Activated CD4-positive, alpha-beta T cell treated with anti-CD3 and anti-CD28 coated beads, Interleukin-2, amount 10 ng/mL, durations not matched to agents 7 days and 5 days (primary cell): ENCODE results near the gene TMC3. TPM values are rescaled to one million over a fixed set of nuclear protein-coding genes. Genes with fewer than 3 reads are reported as not detected.

Experiments
- CTCF ChIA-PET: fragments of 350-600 bp; sonication (Branson Sonifier 250); formaldehyde crosslinking; loops from one replicate; lab custom pipeline; 2021; ENCODE audit warnings: antibody characterized with exemption; lab: Charles Lee
- POLR2A ChIA-PET: fragments of 350-600 bp; sonication (Branson Sonifier 250); formaldehyde crosslinking; loops from one replicate; lab custom pipeline; 2021; ENCODE audit warnings: antibody characterized with exemption; lab: Charles Lee
- DNase-seq: peaks from one replicate; pipeline ENCODE4 v3.0.0-alpha.2; 2020
- H3K27ac Mint-ChIP-seq: one replicate; pipeline ENCODE4 v1.8.0; 2021; ENCODE audit warnings: mild to moderate bottlenecking, moderate library complexity, mixed read lengths
- H3K27me3 Mint-ChIP-seq: one replicate; pipeline ENCODE4 v1.8.0; 2021; ENCODE audit warnings: mixed read lengths
- H3K36me3 Mint-ChIP-seq: one replicate; pipeline ENCODE4 v1.8.0; 2021; ENCODE audit warnings: low read depth, mixed read lengths
- H3K4me1 Mint-ChIP-seq: one replicate; pipeline ENCODE4 v1.8.0; 2021; ENCODE audit warnings: mixed read lengths
- H3K4me3 Mint-ChIP-seq: one replicate; pipeline ENCODE4 v1.8.0; 2021; ENCODE audit warnings: mild to moderate bottlenecking, moderate library complexity, mixed read lengths
- H3K9me3 Mint-ChIP-seq: one replicate; pipeline ENCODE4 v1.8.0; 2021; ENCODE audit warnings: mixed read lengths
- total RNA-seq, 2 experiments: library from RNA; stranded (reverse); gene quantifications; one replicate each; pipeline ENCODE4 v1.2.3, GENCODE V29; 2021

Gene TMC3
- total RNA-seq, 2 experiments from 2014 or later: not detected

DNA sequence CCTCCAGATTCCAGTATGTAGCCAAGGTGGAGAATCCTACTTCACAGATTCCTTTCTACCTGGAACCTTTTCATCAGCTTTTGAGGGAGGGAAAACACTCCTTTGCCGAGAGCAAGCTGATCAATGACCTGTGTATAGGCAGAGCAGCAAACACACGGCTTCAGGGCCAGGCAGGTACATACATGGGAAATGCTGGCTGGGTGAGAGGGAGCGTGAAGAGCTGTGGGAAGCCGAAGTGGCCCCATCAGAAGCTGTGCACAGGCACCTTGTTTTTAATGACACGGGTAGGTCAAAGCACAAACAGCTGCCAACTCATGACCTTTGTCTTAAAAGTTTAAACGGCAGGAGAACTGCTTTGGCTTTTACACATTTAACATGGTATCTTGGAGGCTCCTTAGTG is 75.4 kb downstream of the TMC3 start:
- Mint-ChIP-seq H3K4me1 (peaks cover 59% of the 10 kb centered on the region), H3K4me3 (peak overlapping the region; percentile 98), H3K36me3 (peaks cover 78% of the 10 kb centered on the region), H3K27me3 (no peaks in the 10 kb centered on the region), H3K27ac (peak overlapping the region; percentile 97), H3K9me3 (no peaks in the 10 kb centered on the region)
- POLR2A ChIA-PET: interaction anchor here (0.8 to 1.1 kb wide), 2 partner anchors 10 to 11 kb away, joined by 3 read pairs; no protein-coding TSS in a partner anchor
- DNase-seq: no peak
- CTCF ChIA-PET: interaction anchor here (0.5 to 1.9 kb wide), 3 partner anchors 17 to 30 kb away, joined by 3 to 4 read pairs (median 3); no protein-coding TSS in a partner anchor

DNA sequence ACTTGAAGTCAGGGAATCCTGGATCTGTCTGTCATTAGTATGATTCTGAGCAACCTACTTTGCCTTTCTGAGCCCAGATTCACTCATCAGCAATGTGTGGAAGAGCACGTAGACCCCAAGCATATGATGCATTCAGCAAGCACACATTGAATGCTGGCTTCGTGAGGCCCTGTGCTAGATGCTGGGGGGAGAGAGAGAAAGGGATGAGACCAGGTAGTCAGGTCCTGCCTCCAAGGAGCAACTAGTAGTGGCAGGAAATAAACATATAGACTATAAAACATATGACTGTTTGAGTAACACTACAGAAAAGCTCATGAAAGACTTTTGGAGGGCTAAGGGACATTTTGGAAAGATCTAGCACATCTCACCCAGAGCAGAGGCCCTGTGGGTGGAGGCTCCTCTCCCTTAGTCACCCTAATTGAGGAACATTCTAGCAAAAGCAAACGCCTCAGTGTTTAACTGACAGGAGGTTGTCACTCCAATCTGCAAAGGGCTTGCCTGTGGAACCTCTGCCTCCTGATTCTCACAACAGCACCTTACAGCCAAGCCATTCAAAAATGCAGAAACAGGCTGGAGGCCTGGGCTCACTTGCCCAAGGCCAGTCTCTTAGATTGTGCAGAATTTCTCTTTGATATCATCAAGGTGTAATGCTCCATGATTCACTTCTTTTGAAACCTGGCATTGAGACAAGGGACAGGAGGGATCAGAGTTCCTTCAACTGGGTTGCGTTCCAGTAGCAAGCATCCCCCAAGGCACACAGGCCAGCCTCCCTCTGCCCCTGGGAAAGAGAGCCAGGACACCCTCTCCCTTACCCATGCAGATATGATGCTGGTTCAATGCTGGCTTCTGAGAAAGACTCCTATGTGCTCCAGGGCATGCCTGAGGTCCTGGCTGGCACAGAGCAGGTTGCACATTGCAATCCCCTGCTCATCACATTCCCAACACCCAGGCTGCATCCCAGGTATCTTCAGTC is 76.1 kb downstream of the TMC3 start:
- CTCF ChIA-PET: interaction anchor here (0.5 to 2.2 kb wide), 6 partner anchors 18 to 31 kb away, joined by 3 to 9 read pairs (median 4); partner anchors contain the start of gene STARD5
- POLR2A ChIA-PET: interaction anchor here (1.1 kb wide), 1 partner anchor 10 kb away, joined by 3 read pairs; no protein-coding TSS in a partner anchor
- Mint-ChIP-seq H3K27ac (peak overlapping the region; percentile 97), H3K4me1 (peaks cover 59% of the 10 kb centered on the region), H3K27me3 (no peaks in the 10 kb centered on the region), H3K9me3 (no peaks in the 10 kb centered on the region), H3K36me3 (peaks cover 71% of the 10 kb centered on the region), H3K4me3 (peak overlapping the region; percentile 98)
- no peak for DNase-seq

DNA sequence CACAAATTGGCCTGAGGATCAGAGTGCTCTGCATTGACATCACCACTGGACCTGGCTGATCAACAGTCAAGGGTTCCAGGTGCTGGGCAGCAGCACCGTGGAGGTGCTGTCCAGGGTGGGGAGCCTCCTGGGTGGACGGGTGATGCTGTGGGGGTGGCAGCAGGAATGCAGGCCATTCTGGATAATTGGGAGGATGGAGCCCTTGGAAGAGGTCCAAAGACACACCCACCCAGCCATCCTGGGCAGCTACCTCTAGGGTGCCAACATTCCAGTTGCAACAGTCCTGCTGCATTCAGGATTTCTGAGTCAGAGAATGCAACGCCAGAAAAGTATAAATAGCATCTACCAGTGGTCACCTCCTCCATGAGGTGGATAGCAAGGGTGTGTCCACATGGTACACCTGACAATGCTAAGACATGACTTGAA is 76.9 kb downstream of the TMC3 start:
- H3K27me3 Mint-ChIP-seq: no peaks in the 10 kb centered on the region
- H3K9me3 Mint-ChIP-seq: no peaks in the 10 kb centered on the region
- H3K4me3 Mint-ChIP-seq: peak overlapping the region; percentile 98
- no peak for DNase-seq
- ChIA-PET POLR2A (interaction anchor here (0.6 to 0.9 kb wide), 3 partner anchors 11 to 14 kb away, joined by 3 read pairs; no protein-coding TSS in a partner anchor), CTCF (interaction anchor here (0.9 to 2.2 kb wide), 5 partner anchors 12 to 39 kb away, joined by 3 to 9 read pairs (median 4); partner anchors contain the start of gene STARD5)
- peak overlapping the region; percentile 97 for H3K27ac Mint-ChIP-seq
- peaks cover 59% of the 10 kb centered on the region for H3K4me1 Mint-ChIP-seq
- H3K36me3 Mint-ChIP-seq: peaks cover 66% of the 10 kb centered on the region

DNA sequence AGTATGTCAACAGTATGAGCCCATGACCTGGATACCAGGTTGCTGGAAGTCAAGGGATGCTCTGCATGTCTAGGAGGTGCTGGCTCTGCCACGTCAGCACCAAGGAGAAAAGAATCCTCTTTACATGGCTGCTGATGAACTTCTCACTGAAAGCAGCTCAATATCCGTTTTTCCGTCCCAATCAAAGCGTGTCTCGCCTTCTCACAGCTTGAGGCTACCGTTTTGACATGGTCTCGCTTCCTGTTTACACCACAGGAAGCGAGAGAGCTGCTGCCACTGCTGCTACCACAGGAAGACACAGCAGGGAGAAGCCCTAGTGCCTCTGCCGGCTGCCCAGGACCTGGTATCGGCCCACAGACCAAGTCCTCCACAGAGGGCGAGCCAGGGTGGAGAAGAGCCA is 77.3 kb downstream of the TMC3 start:
- ChIA-PET CTCF (interaction anchor here (0.7 to 2.2 kb wide), 7 partner anchors 9 to 40 kb away, joined by 3 to 9 read pairs (median 4); partner anchors contain the start of gene STARD5), POLR2A (interaction anchor here (0.6 to 0.9 kb wide), 3 partner anchors 11 to 14 kb away, joined by 3 read pairs; no protein-coding TSS in a partner anchor)
- H3K4me3 Mint-ChIP-seq: peak overlapping the region; percentile 98
- peak overlapping the region; percentile 97 for H3K27ac Mint-ChIP-seq
- H3K36me3 Mint-ChIP-seq: peaks cover 61% of the 10 kb centered on the region
- peak; percentile 88 for DNase-seq
- no peaks in the 10 kb centered on the region for H3K9me3 Mint-ChIP-seq
- H3K27me3 Mint-ChIP-seq: no peaks in the 10 kb centered on the region
- H3K4me1 Mint-ChIP-seq: peaks cover 59% of the 10 kb centered on the region

DNA sequence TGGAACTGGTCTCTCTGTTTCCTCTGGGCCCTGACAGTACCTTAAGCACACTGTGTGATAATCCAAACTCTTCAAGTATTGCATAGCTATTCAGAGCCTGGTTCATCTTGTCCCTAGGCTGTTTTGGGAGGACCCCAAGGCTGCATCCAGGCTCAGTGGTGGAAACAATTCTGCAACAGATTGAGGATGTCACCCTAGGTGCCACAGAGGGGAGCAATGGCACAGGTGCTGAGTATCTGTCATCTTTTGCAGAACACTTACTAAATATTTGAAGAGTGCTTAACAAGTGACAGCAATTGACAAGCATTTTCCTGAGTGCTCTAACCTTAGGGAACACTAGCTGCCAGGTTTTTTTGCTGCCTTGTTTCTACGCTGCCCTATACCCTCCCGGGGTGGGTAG is 77.8 kb downstream of the TMC3 start:
- ChIA-PET POLR2A (interaction anchor here (0.9 kb wide), 2 partner anchors 12 to 13 kb away, joined by 3 read pairs; no protein-coding TSS in a partner anchor), CTCF (interaction anchor here (0.7 to 2.2 kb wide), 7 partner anchors 9 to 40 kb away, joined by 3 to 9 read pairs (median 4); partner anchors contain the start of gene STARD5)
- peaks cover 56% of the 10 kb centered on the region for H3K36me3 Mint-ChIP-seq
- DNase-seq: no peak
- peaks cover 60% of the 10 kb centered on the region for H3K4me1 Mint-ChIP-seq
- peak overlapping the region; percentile 97 for H3K27ac Mint-ChIP-seq
- H3K9me3 Mint-ChIP-seq: no peaks in the 10 kb centered on the region
- peak overlapping the region; percentile 98 for H3K4me3 Mint-ChIP-seq
- no peaks in the 10 kb centered on the region for H3K27me3 Mint-ChIP-seq

DNA sequence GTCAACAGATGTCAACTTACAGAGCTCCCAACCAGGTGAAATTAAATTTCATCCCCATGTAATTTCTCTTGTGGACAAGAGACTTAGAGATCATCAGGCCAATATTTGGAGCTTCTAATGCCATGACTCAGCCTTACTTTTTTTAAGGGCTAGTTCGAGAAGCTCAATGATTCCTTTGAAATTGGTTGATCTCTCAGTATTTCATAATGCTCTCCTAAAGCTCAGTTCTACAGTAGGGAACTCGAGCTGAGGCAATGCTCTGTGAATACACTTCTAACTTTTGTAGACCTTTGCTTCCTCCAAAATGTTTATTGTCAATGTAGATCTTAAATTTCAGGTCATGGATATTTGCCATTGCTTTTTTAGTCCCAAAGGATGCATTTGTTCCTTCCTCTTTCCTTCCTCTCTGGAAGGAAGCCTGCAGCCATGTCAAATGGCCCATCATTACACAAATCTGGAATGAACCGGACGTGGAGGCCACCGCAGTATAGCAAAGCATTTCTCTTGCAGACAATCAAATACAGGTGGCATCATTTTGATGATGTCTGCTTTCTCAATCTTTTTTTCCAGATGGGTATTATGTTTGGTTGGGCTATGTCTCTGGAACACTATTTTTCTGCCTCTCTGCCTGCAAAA is 78.4 kb downstream of the TMC3 start:
- Mint-ChIP-seq H3K4me1 (peaks cover 62% of the 10 kb centered on the region), H3K27ac (peak overlapping the region; percentile 97), H3K9me3 (no peaks in the 10 kb centered on the region), H3K4me3 (peak overlapping the region; percentile 98), H3K27me3 (no peaks in the 10 kb centered on the region), H3K36me3 (peaks cover 53% of the 10 kb centered on the region)
- no peak for DNase-seq
- CTCF ChIA-PET: interaction anchor here (0.9 to 2.2 kb wide), 5 partner anchors 9 to 29 kb away, joined by 3 to 9 read pairs (median 3); no protein-coding TSS in a partner anchor
- POLR2A ChIA-PET: interaction anchor here (1.1 kb wide), 1 partner anchor 28 kb away, joined by 3 read pairs; the partner anchor contains the start of gene STARD5

DNA sequence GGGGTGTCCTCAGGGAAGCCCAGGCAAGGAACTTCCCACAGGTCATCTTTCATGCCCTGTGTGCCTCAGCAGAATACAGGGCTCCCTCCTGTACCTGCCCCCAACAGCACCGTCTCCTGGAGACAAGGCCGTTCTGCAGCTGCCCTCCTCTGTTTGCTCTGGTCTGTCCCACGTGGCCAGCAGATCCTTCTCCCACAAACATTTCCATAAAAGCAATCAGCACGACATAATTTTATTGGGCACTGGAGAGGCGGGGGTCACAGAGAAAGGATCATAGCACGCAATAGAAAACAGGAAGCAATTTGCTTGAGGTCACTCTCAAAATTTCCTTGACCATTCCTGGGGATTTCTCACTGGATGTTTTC is 79.5 kb downstream of the TMC3 start:
- H3K27me3 Mint-ChIP-seq: no peaks in the 10 kb centered on the region
- H3K4me3 Mint-ChIP-seq: peak overlapping the region; percentile 98
- no peaks in the 10 kb centered on the region for H3K9me3 Mint-ChIP-seq
- peak overlapping the region; percentile 97 for H3K27ac Mint-ChIP-seq
- CTCF ChIA-PET: interaction anchor here (0.6 to 5.3 kb wide), 9 partner anchors 7 to 1905 kb away, joined by 3 to 27 read pairs (median 4); no protein-coding TSS in a partner anchor
- H3K4me1 Mint-ChIP-seq: peaks cover 68% of the 10 kb centered on the region
- peaks cover 42% of the 10 kb centered on the region for H3K36me3 Mint-ChIP-seq
- no peak for DNase-seq
- POLR2A ChIA-PET: no interaction called here

DNA sequence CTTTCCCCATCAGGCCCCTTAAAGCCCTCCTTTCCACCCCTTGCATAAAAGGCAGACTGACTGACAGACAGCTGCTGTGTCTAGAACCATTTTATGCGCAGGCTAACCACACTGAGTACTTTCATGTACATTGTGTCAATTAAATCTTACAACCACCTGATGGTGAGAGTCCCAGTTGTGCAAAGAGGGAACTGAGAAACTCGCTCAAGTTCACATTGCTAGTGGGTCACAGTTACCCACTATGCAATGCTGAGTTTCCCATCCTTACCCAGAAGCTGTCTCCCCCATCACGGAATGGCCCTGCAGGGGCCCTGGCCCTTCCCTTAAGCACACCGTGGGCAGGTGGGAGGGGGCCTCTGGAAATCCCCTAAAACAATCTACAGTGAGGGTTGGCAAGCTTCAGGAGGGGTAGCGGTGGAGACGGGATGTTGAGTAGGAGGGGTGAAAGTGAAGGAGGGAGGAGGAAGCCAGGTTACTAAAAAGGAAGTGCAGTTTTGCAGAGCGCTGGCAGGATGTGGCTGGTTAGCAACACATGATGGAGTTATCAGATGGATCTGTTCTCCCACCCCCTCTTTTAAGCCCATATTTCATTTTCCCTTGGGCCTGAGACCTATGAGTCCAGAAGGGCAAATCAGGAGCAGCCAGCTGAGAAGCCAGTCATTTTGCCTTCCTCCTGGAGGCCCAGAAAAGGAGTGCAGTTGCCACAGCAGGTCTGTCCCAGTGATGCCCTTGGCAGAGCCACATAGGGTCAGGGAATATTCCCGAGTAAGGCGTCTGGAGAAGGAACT is 80.1 kb downstream of the TMC3 start:
- Mint-ChIP-seq H3K4me1 (peaks cover 68% of the 10 kb centered on the region), H3K4me3 (peak overlapping the region; percentile 98), H3K27ac (peak overlapping the region; percentile 97), H3K27me3 (no peaks in the 10 kb centered on the region), H3K9me3 (no peaks in the 10 kb centered on the region), H3K36me3 (peaks cover 36% of the 10 kb centered on the region)
- peak; percentile 85 for DNase-seq
- POLR2A ChIA-PET: interaction anchor here (0.7 kb wide), 1 partner anchor 8 kb away, joined by 4 read pairs; no protein-coding TSS in a partner anchor
- CTCF ChIA-PET: interaction anchor here (0.9 to 5.3 kb wide), 8 partner anchors 10 to 34 kb away, joined by 3 to 27 read pairs (median 4); no protein-coding TSS in a partner anchor

DNA sequence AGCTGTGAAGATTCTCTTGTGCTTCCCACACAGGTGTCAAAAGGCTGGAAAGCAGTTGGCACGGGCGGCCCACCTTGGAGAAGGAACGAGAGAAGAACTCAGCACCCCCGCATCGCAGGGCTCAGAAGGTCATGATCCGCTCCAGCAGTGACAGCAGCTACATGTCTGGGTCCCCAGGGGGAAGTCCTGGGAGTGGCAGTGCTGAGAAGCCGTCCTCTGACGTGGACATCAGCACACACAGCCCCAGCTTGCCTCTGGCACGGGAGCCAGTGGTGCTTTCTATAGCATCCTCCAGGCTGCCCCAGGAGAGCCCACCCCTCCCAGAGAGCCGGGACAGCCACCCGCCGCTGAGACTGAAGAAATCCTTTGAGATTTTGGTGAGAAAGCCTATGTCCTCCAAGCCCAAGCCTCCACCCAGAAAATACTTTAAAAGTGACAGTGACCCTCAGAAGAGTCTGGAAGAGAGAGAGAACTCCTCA is 81.5 kb downstream of the TMC3 start:
- CTCF ChIA-PET: interaction anchor here (0.7 to 5.3 kb wide), 5 partner anchors 10 to 26 kb away, joined by 3 to 27 read pairs (median 16); no protein-coding TSS in a partner anchor
- H3K27ac Mint-ChIP-seq: peak overlapping the region; percentile 97
- H3K36me3 Mint-ChIP-seq: peaks cover 31% of the 10 kb centered on the region
- H3K27me3 Mint-ChIP-seq: no peaks in the 10 kb centered on the region
- DNase-seq: no peak
- H3K9me3 Mint-ChIP-seq: peaks cover 4% of the 10 kb centered on the region
- POLR2A ChIA-PET: no interaction called here
- peaks cover 78% of the 10 kb centered on the region for H3K4me1 Mint-ChIP-seq
- peak overlapping the region; percentile 98 for H3K4me3 Mint-ChIP-seq

DNA sequence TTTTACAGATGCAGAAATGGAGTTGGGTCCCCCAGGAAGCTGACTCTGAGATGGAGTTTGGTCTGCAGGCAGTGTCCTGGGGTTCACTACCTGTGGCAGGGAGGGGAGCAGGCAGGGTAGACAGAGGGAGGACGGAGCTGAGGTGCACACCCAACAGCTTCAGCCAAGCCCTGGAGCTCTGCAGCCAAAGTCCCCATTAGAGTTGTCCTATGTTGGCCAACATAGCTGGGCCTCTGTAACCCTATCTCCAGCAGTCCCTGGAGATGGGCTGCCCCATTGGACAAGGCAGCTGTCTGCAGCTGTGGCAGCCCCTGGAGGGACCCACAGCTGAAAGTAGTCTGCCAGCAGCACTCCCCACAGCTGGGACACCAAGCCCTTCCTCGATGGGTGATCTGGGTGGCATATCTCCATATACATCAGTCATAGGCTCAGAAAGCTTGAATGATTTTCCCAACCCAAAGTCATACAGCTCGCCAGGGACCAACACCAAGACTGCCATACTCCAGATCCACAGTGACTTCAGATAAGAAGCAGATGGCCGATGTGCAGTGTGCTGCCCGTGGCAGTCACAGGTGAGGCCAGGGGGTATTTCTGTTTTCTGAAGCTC is 82.0 kb downstream of the TMC3 start:
- Mint-ChIP-seq H3K27ac (peak overlapping the region; percentile 97), H3K9me3 (peaks cover 6% of the 10 kb centered on the region), H3K4me3 (peak overlapping the region; percentile 98), H3K4me1 (peaks cover 84% of the 10 kb centered on the region), H3K27me3 (no peaks in the 10 kb centered on the region), H3K36me3 (peaks cover 27% of the 10 kb centered on the region)
- ChIA-PET POLR2A (no interaction called here), CTCF (interaction anchor here (0.7 to 5.3 kb wide), 8 partner anchors 8 to 26 kb away, joined by 3 to 27 read pairs (median 8); no protein-coding TSS in a partner anchor)
- no peak for DNase-seq

DNA sequence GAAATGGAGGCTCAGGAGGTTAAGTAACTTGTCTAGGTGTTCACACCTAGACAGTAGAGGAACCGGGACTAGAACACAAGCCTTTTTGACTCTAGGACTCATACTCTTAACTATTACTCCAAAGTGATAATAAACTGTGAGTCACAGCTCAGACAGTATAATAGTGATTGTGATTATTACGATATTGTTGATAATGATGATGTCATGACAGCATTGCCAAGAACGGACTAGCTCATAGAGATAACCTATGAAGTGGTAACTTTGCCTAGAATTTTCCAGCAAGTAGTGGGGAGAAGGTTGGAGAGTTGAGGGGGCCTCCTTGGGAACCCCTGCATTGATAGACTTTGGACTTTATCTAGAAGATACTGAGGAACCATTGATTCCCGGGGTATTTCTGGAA is 84.1 kb downstream of the TMC3 start:
- no peak for DNase-seq
- Mint-ChIP-seq H3K27ac (no peak overlapping the region), H3K4me1 (peaks cover 86% of the 10 kb centered on the region), H3K9me3 (peaks cover 11% of the 10 kb centered on the region), H3K27me3 (no peaks in the 10 kb centered on the region), H3K36me3 (peaks cover 27% of the 10 kb centered on the region), H3K4me3 (no peak overlapping the region)
- POLR2A ChIA-PET: no interaction called here
- CTCF ChIA-PET: interaction anchor here (0.9 to 5.3 kb wide), 4 partner anchors 14 to 39 kb away, joined by 3 to 27 read pairs (median 16); no protein-coding TSS in a partner anchor
